Epithelial cell of esophagus (primary cell): ENCODE measurements around the gene CEBPB.

ENCODE experiments used
- DNase-seq: peaks from one replicate; pipeline ENCODE4 v3.0.0; 2010; ENCODE audit warnings: low read depth
- H3K4me3 ChIP-seq: 2 replicates; pipeline ENCODE4 v1.5.1; 2011; ENCODE audit warnings: mild to moderate bottlenecking, low read length, control low read depth
- CTCF ChIP-seq: IDR thresholded peaks from 2 replicates; pipeline ENCODE4 v1.5.1; 2011; ENCODE audit warnings: low read depth, mild to moderate bottlenecking, low read length, control low read depth, inconsistent platforms; ENCODE audit not compliant: insufficient read depth; ENCODE audit errors: missing control alignments

Gene CEBPB

GRCh38 chr20:50146214-50146613 is 44.4 kb upstream of the CEBPB start:
- DNase-seq, result no peak
- TF ChIP-seq CTCF, result no peak
- H3K4me3 ChIP-seq, result peak overlapping the region; percentile 27

DNA sequence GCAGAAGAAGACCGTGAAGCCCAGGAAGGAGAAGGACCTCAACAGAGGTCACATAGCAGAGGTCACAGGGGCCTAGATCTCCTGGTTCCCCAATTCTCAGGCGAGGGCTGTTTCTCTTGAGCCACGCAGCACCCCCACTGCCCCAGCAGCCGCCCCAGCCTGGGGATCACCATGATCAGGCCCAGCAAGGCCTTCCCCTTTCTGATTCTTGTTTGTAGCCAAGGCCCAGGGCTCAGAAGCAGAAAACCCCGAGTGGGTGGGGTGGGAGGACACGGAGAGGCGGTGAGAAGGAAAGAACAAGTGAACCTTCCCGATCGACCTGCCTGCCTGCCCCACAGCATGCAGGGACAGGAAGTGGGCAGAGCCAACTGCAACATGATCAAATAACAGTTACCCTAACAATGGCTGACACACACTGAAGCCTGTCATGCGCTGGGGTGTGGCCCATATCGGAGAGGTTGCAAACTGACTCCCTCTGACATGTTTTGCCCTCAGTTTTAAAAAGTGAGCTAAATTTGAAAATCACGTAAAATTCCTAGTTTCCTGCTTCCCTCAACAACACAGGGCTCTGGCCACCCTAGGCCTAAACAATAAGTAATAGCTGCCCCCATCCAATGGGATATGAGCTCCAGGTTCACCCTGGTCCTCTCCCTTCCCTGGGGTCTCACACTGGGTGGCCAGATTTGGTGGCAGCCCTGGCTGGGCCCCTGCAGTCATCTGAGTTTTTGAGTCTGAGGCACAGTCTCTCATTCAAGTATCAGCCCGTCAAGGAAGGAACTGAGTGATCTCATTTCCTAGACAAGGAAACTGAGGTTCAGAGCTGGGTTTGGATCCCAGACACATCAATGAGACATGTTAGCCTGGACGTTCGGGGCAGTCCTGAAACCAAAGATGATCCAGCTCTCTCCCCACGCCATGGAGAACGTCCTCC is 43.6 kb upstream of the CEBPB start:
- H3K4me3 ChIP-seq, result peak overlapping the region; percentile 27
- no peak for TF ChIP-seq CTCF
- DNase-seq, result peak; percentile 96

GRCh38 chr20:50149481-50150254 is 41.0 kb upstream of the CEBPB start:
- TF ChIP-seq CTCF, result no peak
- H3K4me3 ChIP-seq, result peak overlapping the region; percentile 20
- no peak for DNase-seq

DNA sequence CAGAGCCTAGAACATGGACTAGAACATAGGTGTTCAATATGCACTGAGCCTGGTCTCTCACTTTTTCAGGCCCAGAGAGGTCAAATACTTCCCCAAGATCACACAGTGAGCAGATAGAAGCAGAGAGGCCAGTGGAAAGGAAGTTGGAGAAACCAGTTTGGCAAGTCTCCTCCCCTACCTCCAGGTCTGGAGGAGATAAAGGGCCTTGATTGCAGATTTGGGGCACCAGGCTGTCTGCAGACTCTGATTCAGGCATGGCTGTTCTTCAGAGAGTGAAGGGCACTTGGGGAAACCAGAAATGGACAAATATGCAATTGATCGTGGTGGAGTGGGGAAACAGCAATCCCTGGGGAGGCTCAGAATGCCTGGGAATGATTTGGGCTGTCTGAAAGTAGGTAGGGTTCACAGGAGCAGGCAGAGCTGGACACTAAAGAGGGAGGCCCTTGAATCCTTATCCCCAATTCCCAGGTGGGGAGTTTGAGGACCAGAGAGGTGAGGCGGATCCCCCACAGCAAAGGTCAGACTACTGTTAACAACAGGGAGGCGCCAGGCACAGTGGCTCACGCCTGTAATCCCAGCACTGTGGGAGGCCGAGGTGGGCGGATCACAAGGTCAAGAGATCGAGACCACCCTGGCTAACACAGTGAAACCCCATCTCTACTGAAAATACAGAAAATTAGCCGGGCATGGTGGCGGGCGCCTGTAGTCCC is 39.4 kb upstream of the CEBPB start:
- DNase-seq, result peak; percentile 87
- peak overlapping the region; percentile 39 for H3K4me3 ChIP-seq

GRCh38 chr20:50152394-50153152 is 38.1 kb upstream of the CEBPB start:
- peak overlapping the region; percentile 87 for H3K4me3 ChIP-seq
- TF ChIP-seq CTCF, result peak; percentile 63
- peak; percentile 85 for DNase-seq

More for the DNA sequence above, 39.4 kb upstream of the CEBPB start:
- no peak for TF ChIP-seq CTCF

GRCh38 chr20:50153153-50153499 is 37.5 kb upstream of the CEBPB start:
- DNase-seq, result no peak
- H3K4me3 ChIP-seq, result peak overlapping the region; percentile 87
- TF ChIP-seq CTCF, result no peak
